ENCODE data around the gene ZNF205. TPM values are rescaled to one million over a fixed set of nuclear protein-coding genes. Genes with fewer than 3 reads are reported as not detected.

The ZNF205 gene
- total and polyA plus RNA-seq, 9 of the 15 experiments (the other 6 are each of a cell fraction or from before 2014, with no cell fraction given): 2.4 to 11.8 (median 5.1) TPM; not detected in 2

DNA sequence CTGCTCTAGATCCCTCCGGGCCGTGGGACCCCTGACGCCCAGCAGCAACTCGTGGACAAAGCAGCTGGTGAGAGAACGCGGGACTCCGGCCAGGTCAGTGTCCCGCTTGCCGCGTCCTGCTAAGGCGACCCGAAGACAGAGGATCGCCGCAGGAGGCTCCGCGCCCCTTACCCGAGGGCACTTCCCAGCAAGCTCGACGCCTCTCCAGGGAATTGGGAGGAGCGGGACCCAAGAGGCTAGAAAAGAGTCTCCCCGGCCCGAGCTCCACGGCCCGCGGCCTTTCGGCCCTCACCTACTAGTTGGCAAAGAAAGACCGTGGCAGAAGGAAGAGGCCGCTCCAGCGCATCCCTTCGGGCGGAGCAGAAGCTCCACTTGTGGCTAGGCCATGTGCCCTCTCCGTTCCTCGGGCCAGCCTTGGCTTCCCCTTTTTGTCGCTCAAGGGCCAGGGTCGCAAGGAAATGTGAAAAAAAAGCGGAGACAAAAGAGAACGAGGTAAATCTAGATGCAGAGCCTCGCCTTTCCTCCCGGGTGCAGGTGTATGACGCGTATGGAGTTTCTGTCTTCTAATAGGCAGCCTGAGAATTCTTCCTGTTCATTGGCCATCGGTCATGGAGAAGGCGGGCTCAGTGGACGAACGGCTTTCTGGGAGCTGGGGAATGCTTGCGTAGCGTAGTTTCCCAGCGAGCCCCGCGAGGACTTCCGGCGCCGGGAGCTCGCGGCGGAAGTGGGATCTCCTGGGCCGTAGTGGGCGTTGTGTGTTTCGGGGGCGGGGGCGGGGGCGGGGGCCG, 22.1 kb downstream of the ZNF205 start, which contains the start of gene ZNF213:
Gene ZNF213 (plus strand): TSS at position 692 of the 788 bp plus-strand sequence. CDS start 2,252 bp downstream, outside the sequence.
- no peaks in the 10 kb centered on the region for H4K20me1 ChIP-seq (replicated peaks; ENCODE audit: control insufficient read depth, insufficient read depth, low read length)
- H3K27me3 ChIP-seq (ENCODE audit: control insufficient read depth in 2 of 2, insufficient read depth in 2 of 2, low read length in 2 of 2): no peaks in the 10 kb centered on the region
- ChIA-PET CTCF (ENCODE audit: low intra/inter-chr PET ratio) (no interaction called here), POLR2A (interaction anchor here (0.6 to 4.8 kb wide), 18 partner anchors 9 to 1851 kb away, joined by 3 to 32 read pairs (median 4); no protein-coding TSS in a partner anchor)
- H3K4me1 ChIP-seq (replicated peaks in 1 of 2; ENCODE audit: control insufficient read depth in 2 of 2, insufficient read depth in 2 of 2, low read length in 2 of 2): peaks cover 7 to 31% of the 10 kb centered on the region in 2 experiments; a peak in 4 of 5 replicates
- in situ Hi-C loops (cut with MboI) (no loop called here), intact Hi-C loops (cut with micrococcal nuclease) (loop anchor here (2.0 kb wide), 1 partner anchor 16 kb away; no protein-coding TSS in a partner anchor)
- no peaks in the 10 kb centered on the region for H3K9me3 ChIP-seq (replicated peaks; ENCODE audit: control insufficient read depth, insufficient read depth, low read depth, low read length)
- ATAC-seq (peak; percentile 95), FAIRE-seq (peak; percentile 99), DNase-seq (ENCODE audit: extremely low read depth in 1 of 4, low spot score in 3 of 4) (peak; percentile 85 to 98 (median 88))
- H3K4me2 ChIP-seq (ENCODE audit: insufficient read depth, low read length): peak within 1 kb of the TSS; percentile 86
- no peaks in the 10 kb centered on the region for H3K9me1 ChIP-seq (ENCODE audit: control insufficient read depth, insufficient read depth, low read length)
- peak within 1 kb of the TSS; percentile 93 for H3K4me3 ChIP-seq
- under 1% methylated on average over 42 of the region's 63 CpGs for WGBS (ENCODE audit: insufficient coverage, low coverage, missing lambda C conversion rate)
- H2AFZ ChIP-seq (ENCODE audit: low read depth, low read length): peak within 1 kb of the TSS; percentile 95
- peak within 1 kb of the TSS; percentile 95 to 98 for H3K9ac ChIP-seq (ENCODE audit: insufficient read depth in 1 of 2, low read depth in 2 of 2, low read length in 2 of 2)
- peaks cover 21% of the 10 kb centered on the region; the same call in 2 of the 3 replicates for H3K36me3 ChIP-seq (ENCODE audit: control insufficient read depth, insufficient read depth, low read length)
- H3K27ac ChIP-seq (ENCODE audit: extremely low read depth, low read depth, low read length): peak within 1 kb of the TSS; percentile 87
- peaks cover 33% of the 10 kb centered on the region for H3K79me2 ChIP-seq (ENCODE audit: control insufficient read depth, insufficient read depth, low read length)
- TSS peak; percentile 85 for BruUV-seq (replicated peaks)
- no peak for TF ChIP-seq TRIM28 (IDR thresholded peaks at IDR 0.05)
- peak; percentile 84 for TF ChIP-seq GABPB1 (CRISPR knock-in tag; IDR thresholded peaks at IDR 0.05)
- peak; percentile 45; the same call in 1 of the 2 replicates for TF ChIP-seq POLR2G (IDR thresholded peaks at IDR 0.05; ENCODE audit: low read depth, low read length)
- peak; percentile 70 for TF ChIP-seq ASH1L (IDR thresholded peaks at IDR 0.05; ENCODE audit: borderline replicate concordance, low read depth, partially characterized antibody)
- TF ChIP-seq ELF2 (CRISPR knock-in tag; IDR thresholded peaks at IDR 0.05): 0 out of 2 replicates have a peak, but pooled peaks have one; percentile 34
- no peak for TF ChIP-seq SMAD1 (IDR thresholded peaks at IDR 0.05; ENCODE audit: low read depth, low read length, partially characterized antibody)
- TF ChIP-seq SUPT5H (IDR thresholded peaks at IDR 0.05): peak; percentile 87
- TF ChIP-seq FOXA3 (CRISPR knock-in tag; conservative IDR thresholded peaks at IDR 0.05 in 1 of 2, IDR thresholded peaks at IDR 0.05 in 1 of 2): no peak
- TF ChIP-seq, protein P1, sequence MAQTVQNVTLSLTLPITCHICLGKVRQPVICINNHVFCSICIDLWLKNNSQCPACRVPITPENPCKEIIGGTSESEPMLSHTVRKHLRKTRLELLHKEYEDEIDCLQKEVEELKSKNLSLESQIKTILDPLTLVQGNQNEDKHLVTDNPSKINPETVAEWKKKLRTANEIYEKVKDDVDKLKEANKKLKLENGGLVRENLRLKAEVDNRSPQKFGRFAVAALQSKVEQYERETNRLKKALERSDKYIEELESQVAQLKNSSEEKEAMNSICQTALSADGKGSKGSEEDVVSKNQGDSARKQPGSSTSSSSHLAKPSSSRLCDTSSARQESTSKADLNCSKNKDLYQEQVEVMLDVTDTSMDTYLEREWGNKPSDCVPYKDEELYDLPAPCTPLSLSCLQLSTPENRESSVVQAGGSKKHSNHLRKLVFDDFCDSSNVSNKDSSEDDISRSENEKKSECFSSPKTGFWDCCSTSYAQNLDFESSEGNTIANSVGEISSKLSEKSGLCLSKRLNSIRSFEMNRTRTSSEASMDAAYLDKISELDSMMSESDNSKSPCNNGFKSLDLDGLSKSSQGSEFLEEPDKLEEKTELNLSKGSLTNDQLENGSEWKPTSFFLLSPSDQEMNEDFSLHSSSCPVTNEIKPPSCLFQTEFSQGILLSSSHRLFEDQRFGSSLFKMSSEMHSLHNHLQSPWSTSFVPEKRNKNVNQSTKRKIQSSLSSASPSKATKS (CRISPR knock-in tag; IDR thresholded peaks at IDR 0.05): no peak
- no peak for TF ChIP-seq ZNF444 (CRISPR knock-in tag; IDR thresholded peaks at IDR 0.05)
- peak; percentile 59 for TF ChIP-seq KDM5B (IDR thresholded peaks at IDR 0.05; ENCODE audit: insufficient replicate concordance, low read depth, low read length)
- TF ChIP-seq NBN (IDR thresholded peaks at IDR 0.05; ENCODE audit: low read depth): 0 out of 2 replicates have a peak, but pooled peaks have one; percentile 22
- peak; percentile 71; the same call in 1 of the 2 replicates for TF ChIP-seq ATF7 (IDR thresholded peaks at IDR 0.05)
- peak; percentile 80 for TF ChIP-seq PML (IDR thresholded peaks at IDR 0.05; ENCODE audit: low read length)
- TF ChIP-seq BRF1 (IDR thresholded peaks at IDR 0.05; ENCODE audit: borderline replicate concordance, extremely low read depth, insufficient read length): no peak
- no peak for TF ChIP-seq SMARCA5 (IDR thresholded peaks at IDR 0.05)
- TF ChIP-seq IRF2 (CRISPR knock-in tag; IDR thresholded peaks at IDR 0.05): no peak
- no peak for TF ChIP-seq PTTG1 (tag; IDR thresholded peaks at IDR 0.05; ENCODE audit: low read depth)
- TF ChIP-seq, protein P2, sequence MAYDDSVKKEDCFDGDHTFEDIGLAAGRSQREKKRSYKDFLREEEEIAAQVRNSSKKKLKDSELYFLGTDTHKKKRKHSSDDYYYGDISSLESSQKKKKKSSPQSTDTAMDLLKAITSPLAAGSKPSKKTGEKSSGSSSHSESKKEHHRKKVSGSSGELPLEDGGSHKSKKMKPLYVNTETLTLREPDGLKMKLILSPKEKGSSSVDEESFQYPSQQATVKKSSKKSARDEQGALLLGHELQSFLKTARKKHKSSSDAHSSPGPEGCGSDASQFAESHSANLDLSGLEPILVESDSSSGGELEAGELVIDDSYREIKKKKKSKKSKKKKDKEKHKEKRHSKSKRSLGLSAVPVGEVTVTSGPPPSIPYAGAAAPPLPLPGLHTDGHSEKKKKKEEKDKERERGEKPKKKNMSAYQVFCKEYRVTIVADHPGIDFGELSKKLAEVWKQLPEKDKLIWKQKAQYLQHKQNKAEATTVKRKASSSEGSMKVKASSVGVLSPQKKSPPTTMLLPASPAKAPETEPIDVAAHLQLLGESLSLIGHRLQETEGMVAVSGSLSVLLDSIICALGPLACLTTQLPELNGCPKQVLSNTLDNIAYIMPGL (CRISPR knock-in tag; IDR thresholded peaks at IDR 0.05): no peak
- TF ChIP-seq ZNF23 (CRISPR knock-in tag; IDR thresholded peaks at IDR 0.05): no peak
